HG02588 (cell line): ENCODE results near the gene LTO1.
A peak's percentile ranks its signal among the peaks of the same experiment; 100 is the strongest.

Experiments
- ATAC-seq: cut with Tn5 transposase; IDR thresholded peaks from one replicate; pipeline ENCODE4 v1.9.1; 2021; ENCODE audit warnings: mild to moderate bottlenecking, moderate library complexity; ENCODE audit not compliant: unreplicated experiment

Gene LTO1, protein sequence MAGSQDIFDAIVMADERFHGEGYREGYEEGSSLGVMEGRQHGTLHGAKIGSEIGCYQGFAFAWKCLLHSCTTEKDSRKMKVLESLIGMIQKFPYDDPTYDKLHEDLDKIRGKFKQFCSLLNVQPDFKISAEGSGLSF

DNA sequence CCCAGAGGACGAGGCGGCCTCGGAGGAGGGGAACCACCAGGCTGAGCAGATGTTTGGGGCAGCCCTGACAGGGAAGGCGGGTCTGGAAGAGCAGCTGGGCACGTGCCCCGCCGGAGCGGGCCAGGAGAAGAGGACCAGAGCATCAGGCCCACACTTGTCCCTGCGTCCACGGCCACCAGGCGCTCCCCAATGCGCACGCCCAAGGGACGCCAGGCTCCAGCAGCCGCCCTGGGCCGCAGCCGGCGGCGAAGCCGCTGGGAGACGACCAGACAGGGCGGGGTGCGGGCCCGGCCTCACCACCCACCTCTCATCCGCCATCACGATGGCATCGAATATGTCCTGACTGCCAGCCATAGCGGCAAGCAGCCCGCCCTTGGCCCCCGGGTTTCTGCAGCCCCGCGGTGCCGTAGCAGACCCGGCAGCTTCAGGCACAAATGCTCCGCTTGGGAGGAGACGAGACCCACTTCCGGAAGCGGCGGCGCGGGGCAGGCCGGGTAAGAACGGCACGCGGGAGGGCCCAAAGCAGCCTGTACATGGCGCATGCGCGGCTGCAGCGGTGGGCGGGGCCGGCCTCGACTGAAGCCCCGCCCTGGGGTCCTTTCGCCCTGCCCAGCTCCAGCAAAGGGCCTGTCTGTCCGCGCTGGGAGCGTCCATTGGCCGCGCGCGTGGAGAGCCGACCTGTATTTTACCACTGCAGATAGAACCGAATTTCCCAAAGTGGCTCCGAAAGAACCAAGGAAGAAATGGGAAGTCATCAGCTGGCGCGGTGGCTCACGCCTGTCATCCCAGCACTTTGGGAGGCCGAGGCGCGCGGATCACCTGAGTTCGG lies at the start of gene LTO1:
TSS of gene LTO1 (minus strand) at position 468 of the 829 bp plus-strand sequence. CDS start at position 354, 114 bp downstream.
- ATAC-seq: peak; percentile 90

DNA sequence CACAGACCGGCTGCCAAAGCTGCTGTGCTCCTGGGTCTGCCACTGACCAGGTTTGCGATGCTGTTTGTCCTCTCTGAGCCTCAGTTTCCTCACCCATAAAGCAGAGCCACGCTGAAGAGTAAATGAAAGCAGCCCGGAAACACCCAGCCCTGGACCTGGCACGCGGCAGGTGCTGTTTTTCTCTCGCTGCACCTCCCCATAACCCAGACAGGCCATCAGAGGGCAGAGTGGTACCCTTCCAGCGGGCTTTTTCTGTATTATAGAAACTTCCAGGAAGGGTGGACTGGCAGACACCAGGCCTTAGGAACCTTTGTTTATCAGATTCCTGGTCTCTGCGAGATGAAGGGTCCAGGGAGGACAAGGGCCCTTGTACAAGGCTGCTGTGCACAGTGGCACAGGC lies 46.6 kb upstream of the LTO1 start:
- no peak for ATAC-seq

DNA sequence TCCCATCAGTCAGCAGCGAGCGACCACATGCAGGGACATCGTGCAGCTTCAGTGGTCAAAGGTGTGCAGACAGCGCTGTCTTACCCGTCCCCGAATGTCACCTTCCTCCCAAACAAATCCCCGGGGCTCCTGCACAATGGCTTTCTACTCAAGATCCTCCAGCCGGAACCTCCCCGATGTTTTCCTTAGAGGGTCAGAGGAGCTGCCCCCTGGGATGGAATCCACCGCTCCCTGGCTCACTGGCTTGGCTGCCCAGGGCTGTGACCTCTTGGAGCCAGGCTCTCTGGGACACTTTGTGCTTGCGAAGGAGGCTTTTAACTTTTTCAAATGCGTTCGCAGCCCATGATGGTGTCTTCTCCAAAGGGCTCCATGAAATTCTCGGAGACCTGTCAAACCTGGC lies 46.0 kb upstream of the LTO1 start:
- no peak for ATAC-seq

DNA sequence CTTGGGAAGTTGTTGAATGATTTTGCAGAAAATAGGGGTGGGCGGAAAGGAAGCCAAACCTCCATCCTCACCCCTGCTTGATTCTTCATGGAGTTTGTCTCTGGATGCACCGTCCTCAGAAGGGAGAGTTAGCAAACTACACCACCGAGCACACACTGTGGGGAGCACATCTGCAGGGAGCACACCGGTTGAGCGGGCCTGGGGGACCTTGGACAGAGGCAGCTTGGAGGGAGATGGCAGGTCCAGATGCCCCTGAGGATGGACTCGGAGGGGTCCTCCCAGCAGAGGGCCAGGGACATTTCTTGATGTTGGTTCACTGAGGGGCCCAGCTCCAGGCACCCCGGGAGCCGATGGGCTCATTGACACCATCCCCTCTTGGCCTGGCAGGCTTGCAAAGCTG lies 43.8 kb upstream of the LTO1 start:
- ATAC-seq: no peak

DNA sequence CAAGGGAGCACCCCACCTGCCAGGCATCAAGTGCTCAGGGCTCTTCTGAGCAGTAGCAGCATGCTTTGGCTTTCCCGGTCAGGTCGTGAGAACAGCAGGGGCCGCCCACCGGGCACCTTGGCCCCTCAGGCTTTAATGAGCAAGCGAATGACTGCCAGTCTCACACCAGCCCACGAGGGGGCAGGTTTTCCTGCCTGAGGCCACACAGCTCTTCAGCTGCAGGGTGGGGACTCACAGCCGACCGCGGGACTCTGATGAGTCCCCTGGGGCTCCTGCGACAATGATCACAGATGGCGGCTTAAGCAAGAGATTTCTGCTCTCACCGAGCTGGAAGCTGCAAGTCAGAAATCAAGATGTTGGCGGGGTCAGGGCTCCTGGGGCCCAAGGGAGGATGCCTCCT lies 43.0 kb upstream of the LTO1 start:
- ATAC-seq: no peak

DNA sequence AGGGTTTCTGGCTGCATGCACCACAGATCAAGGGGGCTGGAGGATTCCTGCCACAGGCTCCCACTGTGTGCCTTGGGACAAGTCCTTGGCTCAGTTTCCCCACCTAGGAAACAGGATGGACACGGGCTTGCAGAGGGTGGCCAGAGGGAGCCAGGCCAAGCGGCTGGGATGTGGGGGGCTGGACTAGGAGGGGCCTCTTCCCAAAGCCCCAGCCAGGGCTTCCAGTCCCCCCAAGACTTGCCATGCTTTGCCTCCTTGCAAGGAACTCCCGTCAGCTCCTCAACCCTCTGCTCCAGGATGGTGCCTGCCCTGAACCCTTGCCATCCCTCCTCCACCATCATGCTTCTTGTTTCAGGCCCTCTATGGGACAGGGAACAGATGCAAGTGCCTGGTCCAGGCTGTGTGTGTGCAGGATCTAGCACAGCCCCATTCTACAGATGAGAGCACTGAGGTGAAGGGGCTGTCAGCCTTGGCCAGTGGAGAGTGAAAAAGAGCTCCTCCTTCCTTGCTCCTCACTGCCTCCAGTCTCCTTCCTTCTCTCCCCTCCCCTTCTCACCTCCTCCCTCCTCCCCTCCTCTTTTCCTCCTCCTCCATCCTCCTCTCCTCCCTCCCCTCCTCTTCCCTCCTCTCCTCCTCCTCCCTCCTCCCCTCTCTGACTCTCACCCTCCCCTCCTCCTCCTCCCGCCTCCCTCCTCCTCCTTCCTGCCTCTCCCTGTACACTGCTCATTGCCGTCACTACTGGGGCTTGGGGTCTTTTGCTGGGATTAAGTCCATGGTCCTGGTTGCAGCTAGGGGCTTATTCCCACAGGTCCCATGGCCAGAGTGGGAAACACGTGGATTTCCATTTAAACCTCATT lies 42.0 kb upstream of the LTO1 start:
- no peak for ATAC-seq

DNA sequence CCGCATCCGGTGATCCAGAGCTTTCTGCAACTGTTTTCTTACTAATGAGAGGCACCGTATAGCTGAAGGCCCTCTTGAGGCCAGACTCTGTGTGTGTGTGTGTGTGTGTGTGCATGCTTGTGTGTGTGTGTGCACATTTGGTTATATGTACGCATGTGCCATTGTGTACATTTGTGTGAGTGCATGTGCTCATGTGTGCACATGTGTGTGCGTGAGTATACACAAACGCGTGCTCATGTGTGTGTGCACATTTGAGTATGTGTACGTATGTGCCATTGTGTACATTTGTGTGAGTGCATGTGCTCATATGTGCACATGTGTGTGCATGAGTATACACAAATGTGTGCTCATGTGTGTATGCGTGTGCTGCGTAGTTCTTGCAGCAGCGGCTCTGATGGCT lies 40.9 kb upstream of the LTO1 start:
- no peak for ATAC-seq

DNA sequence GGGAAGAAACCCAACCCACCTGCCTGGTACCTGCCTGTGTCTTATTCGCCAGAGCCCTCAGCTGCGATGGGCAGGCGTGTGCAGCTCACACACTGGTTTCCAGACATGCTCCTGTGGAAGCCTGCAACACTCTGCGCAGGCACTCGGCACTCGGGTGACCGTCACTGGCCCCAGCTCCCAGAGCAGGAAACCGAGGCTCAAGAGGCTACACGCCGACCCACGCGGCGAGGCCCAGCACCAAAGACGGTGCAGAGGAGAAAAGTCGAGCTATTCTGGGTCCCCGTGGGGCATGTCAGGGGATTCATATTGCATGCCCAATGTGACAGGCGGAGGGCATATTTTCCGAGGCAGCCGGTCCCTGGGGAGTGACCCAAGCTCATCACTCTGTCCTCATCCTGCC lies 40.3 kb upstream of the LTO1 start:
- no peak for ATAC-seq

DNA sequence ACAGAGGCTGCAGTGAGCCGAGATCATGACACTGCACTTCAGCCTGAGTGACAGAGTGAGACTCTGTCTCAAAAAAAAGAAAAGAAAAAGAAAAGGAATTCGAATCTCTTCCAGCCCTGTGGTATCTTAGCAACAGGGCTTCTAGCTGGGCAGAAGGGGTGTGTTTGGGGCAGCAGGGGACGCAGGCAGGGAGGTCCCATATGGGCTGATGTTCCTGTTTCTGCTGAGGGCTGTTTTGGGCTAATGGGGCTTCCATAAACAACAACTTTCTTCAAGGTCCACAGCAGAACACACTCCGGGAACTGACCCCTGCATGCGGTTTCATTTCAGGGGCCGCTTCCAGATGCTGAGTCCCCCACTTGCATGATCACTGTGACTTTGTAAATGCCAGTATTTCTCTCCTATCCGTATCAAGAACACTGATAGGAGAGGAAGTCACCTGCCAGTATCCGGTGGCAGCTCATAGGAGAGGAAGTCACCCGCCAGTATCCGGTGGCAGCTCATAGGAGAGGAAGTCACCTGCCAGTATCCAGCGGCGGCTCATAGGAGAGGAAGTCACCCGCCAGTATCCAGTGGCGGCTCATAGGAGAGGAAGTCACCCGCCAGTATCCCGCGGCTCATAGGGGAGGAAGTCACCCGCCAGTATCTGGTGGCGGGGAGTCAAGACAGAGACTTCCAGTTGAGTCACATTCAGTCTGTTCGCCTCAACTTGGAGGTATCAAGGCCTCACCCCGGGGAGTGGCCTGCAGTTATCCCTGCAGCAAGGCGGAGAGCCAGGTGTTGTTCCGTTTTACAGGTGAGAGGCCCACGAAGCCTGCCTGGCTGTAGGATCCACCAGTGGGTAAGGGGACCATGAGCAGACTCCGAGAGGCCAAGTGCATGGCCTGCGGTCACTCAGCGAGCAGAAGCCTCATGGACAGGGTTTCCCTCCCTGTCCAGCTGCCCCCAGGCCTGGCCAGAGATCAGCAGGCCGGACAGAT lies 37.0 kb upstream of the LTO1 start:
- ATAC-seq: no peak

DNA sequence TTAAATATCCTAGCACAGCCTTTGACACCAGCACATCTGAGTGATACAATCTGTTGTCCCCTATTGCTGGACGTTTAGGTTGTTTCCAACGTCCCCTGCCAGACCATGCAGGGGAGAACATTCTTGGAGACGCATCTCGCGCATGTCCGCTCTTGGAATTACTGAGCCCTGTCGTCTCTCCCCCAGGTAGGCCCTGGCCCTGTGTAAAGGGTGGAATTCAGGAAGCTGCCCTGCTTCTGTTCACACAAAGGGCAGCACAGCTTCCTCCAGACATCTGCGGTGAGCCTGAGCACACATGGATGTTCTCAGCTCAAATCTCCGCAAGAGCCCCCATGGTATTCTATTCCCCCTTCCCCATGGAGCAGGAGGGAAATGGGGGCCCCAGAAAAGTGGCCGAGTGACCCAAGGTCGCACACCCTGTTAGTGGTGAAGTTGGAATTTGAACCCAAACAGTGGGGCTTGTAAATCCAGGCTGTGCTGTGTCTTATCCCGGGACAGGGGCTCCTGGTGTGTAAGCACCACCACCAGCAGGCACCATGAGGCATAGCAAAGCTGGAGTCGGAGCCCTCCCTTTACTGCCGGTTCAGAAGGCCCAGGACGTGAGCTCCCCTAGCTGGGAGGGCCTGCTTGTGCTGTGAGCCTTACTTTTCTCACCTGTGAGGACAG lies 33.7 kb upstream of the LTO1 start:
- ATAC-seq: no peak

DNA sequence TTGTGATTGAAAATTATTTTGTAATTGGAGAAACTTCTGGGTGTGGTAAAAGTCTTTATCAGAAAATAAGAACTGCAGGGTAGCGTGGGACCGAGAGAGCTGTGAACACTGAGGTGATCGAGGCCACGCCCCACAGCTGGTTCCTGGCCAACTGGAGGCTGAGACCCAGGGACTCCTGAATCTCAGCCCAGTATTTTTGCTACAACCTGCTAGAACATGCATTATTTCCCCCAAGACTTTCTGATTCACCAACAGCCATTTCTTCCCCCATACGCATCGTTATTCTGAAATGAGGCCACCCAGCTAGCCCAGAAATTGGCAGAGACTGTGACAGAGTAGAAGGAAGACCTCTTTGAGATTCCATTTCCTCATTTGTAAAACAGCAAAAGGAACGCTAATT lies 32.0 kb upstream of the LTO1 start:
- ATAC-seq: no peak

DNA sequence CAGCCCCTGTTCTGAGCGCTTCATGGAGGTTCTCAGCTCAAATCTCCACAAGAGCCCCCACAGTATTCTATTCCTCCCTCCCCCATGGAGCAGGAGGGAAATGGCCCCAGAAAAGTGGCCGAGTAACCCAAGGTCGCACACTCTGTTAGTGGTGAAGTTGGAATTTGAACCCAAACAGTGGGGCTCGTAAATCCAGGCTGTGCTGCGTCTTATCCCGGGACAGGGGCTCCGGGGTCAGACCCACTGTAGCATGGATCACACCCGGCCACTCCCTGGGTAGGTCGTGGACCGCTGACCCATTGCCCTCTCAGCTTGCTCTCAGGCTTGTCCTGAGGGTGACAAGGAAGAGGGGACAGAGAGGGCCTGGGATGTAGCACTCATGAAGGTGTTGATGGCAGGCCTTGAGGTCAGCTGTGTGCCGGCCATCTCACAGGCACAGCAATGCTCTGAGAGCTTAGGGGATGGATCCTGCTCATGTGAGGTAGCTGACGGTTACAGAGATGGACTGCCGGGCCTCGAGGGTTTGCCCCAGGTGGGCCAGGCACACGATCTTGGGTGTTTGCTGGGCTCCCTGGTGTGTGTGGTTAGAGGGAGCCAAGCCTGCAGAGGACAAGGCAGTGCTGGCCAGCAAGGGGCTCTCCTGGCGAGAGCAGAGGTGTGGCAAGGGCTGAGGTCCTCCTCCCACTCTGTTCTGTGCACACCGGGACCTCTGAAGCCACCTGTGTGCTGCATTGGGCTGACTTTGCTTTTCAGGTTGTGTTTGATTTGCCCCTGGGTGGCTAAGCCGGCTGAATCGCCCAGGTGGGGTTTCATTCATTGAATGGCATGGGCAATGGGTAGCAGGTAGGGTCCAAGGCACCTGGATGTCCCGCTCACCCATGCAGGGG lies 31.0 kb upstream of the LTO1 start:
- no peak for ATAC-seq

DNA sequence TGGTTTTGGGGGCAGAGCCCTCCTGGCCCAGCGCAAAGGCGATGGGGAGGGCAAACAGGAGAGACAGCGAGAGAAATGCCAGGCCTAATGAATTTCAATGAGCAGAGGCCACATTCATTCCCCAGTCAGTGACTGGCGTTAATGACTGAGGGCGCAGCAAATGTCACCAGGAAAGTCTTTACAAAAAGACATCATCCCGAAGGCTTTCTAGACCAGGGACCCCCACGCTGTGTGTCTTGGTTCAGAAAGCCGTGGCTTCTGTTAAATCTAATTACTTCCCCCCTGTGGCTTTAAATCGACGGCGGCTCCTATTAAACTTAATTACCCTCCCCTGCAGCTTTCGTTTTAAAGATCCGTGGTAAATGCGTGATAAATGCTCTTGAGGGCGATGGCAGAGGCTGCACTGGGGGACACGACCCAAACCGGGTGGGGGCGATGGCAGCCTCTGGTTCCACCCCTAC lies 30.2 kb upstream of the LTO1 start:
- no peak for ATAC-seq

DNA sequence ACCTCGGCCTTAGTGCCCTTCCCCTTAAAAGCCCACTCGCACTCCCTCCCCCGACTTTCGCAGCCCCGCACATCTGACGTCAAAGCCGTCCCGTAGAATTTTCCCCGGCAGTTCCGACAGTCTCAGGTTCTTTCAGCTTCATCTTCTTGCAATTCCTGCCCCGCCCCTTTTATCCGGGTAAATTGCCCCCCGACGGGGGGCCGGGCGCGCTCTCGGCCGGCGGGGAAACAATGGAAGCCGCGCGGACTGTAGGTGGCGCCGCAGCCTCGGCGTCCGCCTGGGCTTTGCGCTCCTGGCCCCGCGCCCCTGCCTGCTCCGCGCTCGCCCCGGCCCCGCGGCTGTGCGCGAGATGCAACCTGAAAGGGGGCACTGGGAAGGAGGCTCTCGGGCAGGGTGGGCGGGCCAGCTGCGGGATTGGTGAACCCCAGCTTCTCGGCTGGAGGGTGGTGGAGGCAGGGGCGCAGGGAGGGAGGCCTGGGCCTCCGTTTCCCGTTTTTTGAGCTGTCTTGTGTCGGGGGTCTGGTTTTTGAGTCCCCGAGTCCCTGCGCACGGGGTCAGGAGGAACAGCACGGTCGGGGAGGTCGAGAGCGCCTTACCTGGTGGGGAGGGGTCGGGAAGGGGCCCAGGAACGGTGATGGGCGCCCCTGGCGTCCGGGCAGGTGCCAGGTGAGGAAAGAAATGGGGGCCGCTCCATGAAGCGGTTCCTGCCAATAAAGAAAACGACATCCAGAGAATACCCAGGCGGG lies 29.5 kb upstream of the LTO1 start:
- ATAC-seq: no peak

DNA sequence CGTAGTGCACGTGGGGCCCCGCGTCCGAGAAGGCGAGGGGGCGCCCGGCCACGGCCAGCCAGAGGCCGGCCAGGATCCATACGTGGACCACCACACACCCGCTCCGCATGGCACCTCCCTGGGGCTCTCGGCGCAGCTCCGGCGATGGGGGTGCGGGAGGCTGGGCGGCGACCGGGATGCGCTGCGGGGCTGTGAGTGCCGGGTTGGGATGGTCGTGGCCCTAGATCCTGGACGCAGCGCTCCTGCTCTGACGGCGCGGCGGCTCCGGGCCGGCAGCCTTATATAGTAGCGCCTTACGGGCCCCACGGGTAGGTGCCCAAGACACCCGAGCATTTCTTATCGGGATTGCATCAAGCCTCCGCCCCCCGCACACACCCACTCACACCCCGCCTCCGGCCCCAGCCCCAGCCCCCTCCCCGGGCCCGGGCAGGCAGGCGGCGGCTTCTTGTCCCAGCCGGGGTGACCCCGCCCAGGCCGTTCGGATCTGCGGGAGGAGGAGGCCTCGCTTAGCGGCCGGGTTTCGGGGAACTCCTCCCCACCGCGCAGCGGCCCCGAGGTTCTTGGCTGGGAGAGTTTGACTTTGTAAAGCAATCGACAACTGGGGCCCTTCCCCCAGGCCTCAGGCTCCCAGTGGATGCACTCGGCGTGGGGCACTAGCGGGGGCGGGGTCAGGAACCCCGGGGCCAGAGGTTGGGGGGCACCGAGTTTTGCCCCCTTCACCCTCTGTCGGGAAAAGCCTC lies 28.8 kb upstream of the LTO1 start, which contains the start of gene FGF19:
TSS of gene FGF19 (minus strand) at position 255 of the 740 bp plus-strand sequence. CDS start at position 109, 146 bp downstream.
- ATAC-seq: no peak

DNA sequence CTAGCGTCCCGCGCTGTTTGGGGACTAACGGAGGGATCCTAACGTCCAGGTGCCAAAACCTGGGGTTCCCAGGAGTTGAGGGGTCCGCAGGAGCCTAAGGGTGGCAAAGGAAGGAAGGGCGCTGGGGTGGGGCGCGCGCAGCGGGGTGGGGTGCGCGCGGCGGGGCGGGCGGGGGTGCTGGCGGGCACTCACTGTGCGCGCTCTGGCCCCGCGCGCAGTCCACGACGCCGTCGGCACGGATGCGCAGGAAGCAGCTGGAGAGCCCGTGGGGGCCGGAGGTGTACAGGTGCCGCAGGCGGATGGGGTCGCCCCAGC lies 28.3 kb upstream of the LTO1 start:
- no peak for ATAC-seq

DNA sequence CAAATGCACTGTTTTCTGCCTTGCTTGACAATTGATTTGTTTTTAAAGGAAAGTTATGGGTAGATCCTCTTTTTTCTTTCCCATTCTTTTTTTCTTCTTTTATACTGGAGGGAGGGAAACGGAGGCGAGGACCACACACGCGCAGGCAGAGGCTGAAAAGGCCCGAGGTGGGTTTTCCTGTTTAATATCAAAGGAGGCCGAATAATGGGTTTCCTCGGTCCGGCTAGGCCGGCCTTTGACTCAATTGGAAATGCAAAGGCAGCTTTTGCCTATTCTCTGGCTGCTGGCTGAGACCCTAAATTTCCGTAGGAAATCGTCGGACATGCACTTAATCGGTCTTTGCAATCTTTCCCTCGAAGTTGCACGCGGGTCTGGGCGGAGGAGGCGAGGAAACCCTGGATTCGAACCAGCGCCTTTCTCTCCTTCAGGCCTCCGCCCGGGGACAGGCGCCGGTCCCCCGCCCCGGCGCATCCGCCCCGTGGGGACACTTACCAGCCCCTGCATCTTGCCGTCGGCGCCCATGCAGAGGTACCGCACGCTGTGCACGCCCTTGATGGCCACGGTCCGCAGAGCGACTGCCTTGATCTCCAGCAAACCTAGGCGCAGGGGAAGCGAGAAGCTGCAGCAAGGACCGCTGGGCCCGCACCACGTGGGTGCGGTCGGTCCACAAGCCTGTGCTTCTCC lies 27.8 kb upstream of the LTO1 start:
- ATAC-seq: no peak
